BLaER1 (cell line): Measurements from ENCODE around the gene CAMK2A.
"Not testable (repeated sequence)": the region's sequence is repeated elsewhere in the genome, so short reads cannot be mapped to it uniquely, and the experiment has no call there.

Experiments
- H3K27ac ChIP-seq: shearing (Covaris generic); formaldehyde crosslinking; 2 replicates; pipeline ENCODE4 v1.8.1; 2022
- H3K27me3 ChIP-seq: shearing (Covaris generic); formaldehyde crosslinking; 2 replicates; pipeline ENCODE4 v1.8.1; 2022
- H3K36me3 ChIP-seq: shearing (Covaris generic); formaldehyde crosslinking; 2 replicates; pipeline ENCODE4 v1.8.1; 2022
- H3K4me1 ChIP-seq: shearing (Covaris generic); formaldehyde crosslinking; 2 replicates; pipeline ENCODE4 v1.8.1; 2022
- H3K4me2 ChIP-seq: shearing (Covaris generic); formaldehyde crosslinking; 2 replicates; pipeline ENCODE4 v1.8.1; 2022
- H3K4me3 ChIP-seq: shearing (Covaris generic); formaldehyde crosslinking; 2 replicates; pipeline ENCODE4 v1.8.1; 2022
- H3K9ac ChIP-seq: shearing (Covaris generic); formaldehyde crosslinking; 2 replicates; pipeline ENCODE4 v1.8.1; 2022
- H3K9me3 ChIP-seq: shearing (Covaris generic); formaldehyde crosslinking; 2 replicates; pipeline ENCODE4 v1.8.1; 2022
- H4K20me1 ChIP-seq: shearing (Covaris generic); formaldehyde crosslinking; 2 replicates; pipeline ENCODE4 v1.8.1; 2022
- Cebpa-rat ChIP-seq: shearing (Covaris generic); IDR thresholded peaks from 2 replicates; pipeline ENCODE4 v1.8.1; 2022

Gene CAMK2A

GRCh38 chr5:150248946-150249345, 40.6 kb downstream of the CAMK2A start:
- no peak overlapping the region for H3K4me3 ChIP-seq
- H3K27me3 ChIP-seq = no peaks in the 10 kb centered on the region
- H3K4me1 ChIP-seq = peaks cover 26% of the 10 kb centered on the region
- H3K27ac ChIP-seq = no peak overlapping the region
- H3K4me2 ChIP-seq = no peak overlapping the region
- no peak for TF ChIP-seq Cebpa-rat
- no peaks in the 10 kb centered on the region for H3K36me3 ChIP-seq
- no peaks in the 10 kb centered on the region for H4K20me1 ChIP-seq
- H3K9ac ChIP-seq = no peak overlapping the region
- H3K9me3 ChIP-seq = no peaks in the 10 kb centered on the region

- not testable (repeated sequence) for H3K9ac ChIP-seq, H3K9me3 ChIP-seq, H3K27ac ChIP-seq, H3K36me3 ChIP-seq, H4K20me1 ChIP-seq, H3K4me3 ChIP-seq, H3K4me2 ChIP-seq, H3K27me3 ChIP-seq
- H3K4me1 ChIP-seq = peaks cover 22% of the 10 kb centered on the region
Measured at GRCh38 chr5:150248493-150248892, 41.1 kb downstream of the CAMK2A start.

GRCh38 chr5:150247726-150248125, 41.8 kb downstream of the CAMK2A start:
- Histone ChIP-seq H3K36me3 (no peaks in the 10 kb centered on the region), H3K4me2 (no peak overlapping the region), H3K4me3 (no peak overlapping the region), H3K27me3 (no peaks in the 10 kb centered on the region), H4K20me1 (no peaks in the 10 kb centered on the region), H3K9ac (no peak overlapping the region), H3K9me3 (no peaks in the 10 kb centered on the region), H3K4me1 (peaks cover 14% of the 10 kb centered on the region), H3K27ac (no peak overlapping the region)
- TF ChIP-seq Cebpa-rat = no peak

GRCh38 chr5:150246835-150247234, 42.7 kb downstream of the CAMK2A start:
- Histone ChIP-seq H3K4me2 (no peak overlapping the region), H3K9ac (no peak overlapping the region), H3K9me3 (no peaks in the 10 kb centered on the region), H3K36me3 (no peaks in the 10 kb centered on the region), H4K20me1 (no peaks in the 10 kb centered on the region), H3K4me3 (no peak overlapping the region), H3K27me3 (no peaks in the 10 kb centered on the region), H3K27ac (no peak overlapping the region), H3K4me1 (peaks cover 5% of the 10 kb centered on the region; the same call in 1 of the 2 replicates)
- no peak for TF ChIP-seq Cebpa-rat

GRCh38 chr5:150246429-150246828, 43.1 kb downstream of the CAMK2A start:
- Histone ChIP-seq H3K27me3 (no peaks in the 10 kb centered on the region), H3K4me2 (no peak overlapping the region), H3K4me1 (0 out of 2 replicates have a peak, but pooled peaks cover 1% of the 10 kb centered on the region), H4K20me1 (no peaks in the 10 kb centered on the region), H3K9ac (no peak overlapping the region), H3K36me3 (no peaks in the 10 kb centered on the region), H3K9me3 (no peaks in the 10 kb centered on the region), H3K27ac (no peak overlapping the region), H3K4me3 (no peak overlapping the region)
- no peak for TF ChIP-seq Cebpa-rat

- TF ChIP-seq Cebpa-rat = no peak
- Histone ChIP-seq H4K20me1 (no peaks in the 10 kb centered on the region), H3K36me3 (no peaks in the 10 kb centered on the region), H3K4me2 (no peak overlapping the region), H3K9me3 (no peaks in the 10 kb centered on the region), H3K4me3 (no peak overlapping the region), H3K27me3 (no peaks in the 10 kb centered on the region), H3K4me1 (no peaks in the 10 kb centered on the region), H3K27ac (no peak overlapping the region), H3K9ac (no peak overlapping the region)
Measured at GRCh38 chr5:150245808-150246207, 43.8 kb downstream of the CAMK2A start.

- Histone ChIP-seq H3K4me3 (no peak overlapping the region), H3K27me3 (no peaks in the 10 kb centered on the region), H3K27ac (no peak overlapping the region), H3K9ac (no peak overlapping the region), H3K4me1 (no peaks in the 10 kb centered on the region), H3K36me3 (no peaks in the 10 kb centered on the region), H3K4me2 (no peak overlapping the region), H4K20me1 (no peaks in the 10 kb centered on the region), H3K9me3 (no peaks in the 10 kb centered on the region)
- TF ChIP-seq Cebpa-rat = no peak
Measured at GRCh38 chr5:150245111-150245789, 44.3 kb downstream of the CAMK2A start.

GRCh38 chr5:150244209-150244608, 45.4 kb downstream of the CAMK2A start:
- no peak for TF ChIP-seq Cebpa-rat
- H4K20me1 ChIP-seq = no peaks in the 10 kb centered on the region
- no peak overlapping the region for H3K4me3 ChIP-seq
- H3K27me3 ChIP-seq = no peaks in the 10 kb centered on the region
- no peak overlapping the region for H3K4me2 ChIP-seq
- no peak overlapping the region for H3K27ac ChIP-seq
- no peaks in the 10 kb centered on the region for H3K4me1 ChIP-seq
- H3K9me3 ChIP-seq = no peaks in the 10 kb centered on the region
- no peaks in the 10 kb centered on the region for H3K36me3 ChIP-seq
- no peak overlapping the region for H3K9ac ChIP-seq

- H3K27me3 ChIP-seq = no peaks in the 10 kb centered on the region
- H3K4me3 ChIP-seq = no peak overlapping the region
- H3K36me3 ChIP-seq = no peaks in the 10 kb centered on the region
- H3K27ac ChIP-seq = no peak overlapping the region
- H3K4me2 ChIP-seq = no peak overlapping the region
- no peak for TF ChIP-seq Cebpa-rat
- H3K9ac ChIP-seq = no peak overlapping the region
- no peaks in the 10 kb centered on the region for H3K4me1 ChIP-seq
- no peaks in the 10 kb centered on the region for H4K20me1 ChIP-seq
- H3K9me3 ChIP-seq = no peaks in the 10 kb centered on the region
Measured at GRCh38 chr5:150243590-150243989, 46.0 kb downstream of the CAMK2A start.

- no peak overlapping the region for H3K27ac ChIP-seq
Measured at GRCh38 chr5:150242251-150242894, 47.2 kb downstream of the CAMK2A start.

More at GRCh38 chr5:150242251-150242894, 47.2 kb downstream of the CAMK2A start:
- Histone ChIP-seq H3K27me3 (no peaks in the 10 kb centered on the region), H3K9me3 (no peaks in the 10 kb centered on the region), H3K4me3 (no peak overlapping the region), H3K9ac (no peak overlapping the region), H4K20me1 (no peaks in the 10 kb centered on the region), H3K4me2 (no peak overlapping the region), H3K4me1 (no peaks in the 10 kb centered on the region), H3K36me3 (no peaks in the 10 kb centered on the region)
- TF ChIP-seq Cebpa-rat = no peak
